B cell (primary cell): Measurements from ENCODE around the gene COL17A1. TPM values are rescaled to one million over a fixed set of nuclear protein-coding genes. Genes with fewer than 3 reads are reported as not detected.

Experiments
- ATAC-seq: fragments of 200-7000 bp; cut with Tn5 transposase; one replicate; pipeline ENCODE4 v1.10.0; 2021; ENCODE audit warnings: low read depth, mild to moderate bottlenecking, moderate number of reproducible peaks, moderate library complexity
- CTCF ChIA-PET: fragments of 350-600 bp; sonication (Branson Sonifier 250); formaldehyde crosslinking; loops from one replicate; lab custom pipeline; 2021; ENCODE audit warnings: antibody characterized with exemption, inconsistent platforms; lab: Charles Lee
- POLR2A ChIA-PET: fragments of 350-600 bp; sonication (Branson Sonifier 250); formaldehyde crosslinking; loops from one replicate; lab custom pipeline; 2021; ENCODE audit warnings: antibody characterized with exemption; lab: Charles Lee
- DNase-seq: peaks from one replicate; pipeline ENCODE4 v3.0.0; 2013
- H2AFZ ChIP-seq: 2 replicates; pipeline ENCODE4 v1.6.1; 2012; ENCODE audit warnings: mild to moderate bottlenecking, low read depth, low read length; ENCODE audit not compliant: insufficient read depth, poor library complexity, severe bottlenecking
- H3K27ac ChIP-seq, 2 donors: 1 replicate in 1 of 2; 2 replicates in 1 of 2; pipeline ENCODE4 v1.5.1; 2012 to 2013; ENCODE audit warnings: low read length in 2 of 2, mild to moderate bottlenecking in 2 of 2, moderate library complexity in 1 of 2
- H3K27me3 ChIP-seq, 4 experiments: fragments of 200-600 bp in 1 of 4; sonication (generic) in 1 of 4; replicated peaks in 1 of 4; 1 replicate in 2 of 4; 2 replicates in 2 of 4; pipeline versions ENCODE4 v1.6.1 to v1.7.0; 2013 to 2016; ENCODE audit warnings: low read length in 3 of 4, mild to moderate bottlenecking in 2 of 4, mixed read lengths in 1 of 4, moderate library complexity in 1 of 4; ENCODE audit not compliant: insufficient read depth in 4 of 4, control insufficient read depth in 3 of 4; ENCODE audit errors: control extremely low read depth in 1 of 4
- H3K36me3 ChIP-seq, 2 experiments: replicated peaks in 1 of 2; 1 replicate in 1 of 2; 2 replicates in 1 of 2; pipeline versions ENCODE4 v1.6.1 to v1.7.1; 2013; ENCODE audit warnings: low read length in 1 of 2; ENCODE audit not compliant: insufficient read depth in 2 of 2, control insufficient read depth in 1 of 2; ENCODE audit errors: control extremely low read depth in 1 of 2, extremely low read depth in 1 of 2
- H3K4me1 ChIP-seq, 2 donors: fragments of 200-600 bp in 1 of 2; sonication (generic) in 1 of 2; 1 replicate in 1 of 2; 2 replicates in 1 of 2; pipeline versions ENCODE4 v1.5.1 to v1.6.1; 2013 to 2017; ENCODE audit warnings: low read length in 2 of 2; ENCODE audit not compliant: control insufficient read depth in 2 of 2, insufficient read depth in 2 of 2
- H3K4me2 ChIP-seq: replicated peaks from 2 replicates; pipeline ENCODE3; 2012; ENCODE audit warnings: mild to moderate bottlenecking, low read depth, low read length; ENCODE audit not compliant: poor library complexity, severe bottlenecking
- H3K4me3 ChIP-seq, 5 experiments: fragments of 200-600 bp in 1 of 5; sonication (generic) in 1 of 5; 1 replicate in 3 of 5; 2 replicates in 2 of 5; pipeline versions ENCODE4 v1.5.1 to v1.7.0; 2011 to 2016; ENCODE audit warnings: low read length in 4 of 5, mild to moderate bottlenecking in 4 of 5, low read depth in 2 of 5, control low read depth in 1 of 5, moderate library complexity in 1 of 5; ENCODE audit not compliant: insufficient read depth in 1 of 5; ENCODE audit errors: control extremely low read depth in 1 of 5, extremely low read depth in 1 of 5
- H3K79me2 ChIP-seq: fragments of 200-600 bp; sonication (generic); one replicate; pipeline ENCODE4 v1.6.0; 2016; ENCODE audit warnings: low read length; ENCODE audit not compliant: control insufficient read depth, insufficient read depth
- H3K9ac ChIP-seq: fragments of 200-600 bp; sonication (generic); 2 replicates; pipeline ENCODE4 v1.6.1; 2017; ENCODE audit warnings: mild to moderate bottlenecking, low read length, moderate library complexity
- H3K9me3 ChIP-seq, 3 donors: one replicate each; pipeline versions ENCODE4 v1.6.1 to v1.7.1; 2013; ENCODE audit warnings: low read length in 2 of 3; ENCODE audit not compliant: control insufficient read depth in 2 of 3, insufficient read depth in 1 of 3; ENCODE audit errors: control extremely low read depth in 1 of 3
- H4K20me1 ChIP-seq: 2 replicates; pipeline ENCODE4 v1.6.0; 2012; ENCODE audit warnings: mild to moderate bottlenecking, low read length; ENCODE audit not compliant: insufficient read depth, control insufficient read depth, poor library complexity, severe bottlenecking
- H3K27ac Mint-ChIP-seq: one replicate; pipeline ENCODE4 v1.8.0; 2021; ENCODE audit warnings: mixed read lengths
- H3K27me3 Mint-ChIP-seq: one replicate; pipeline ENCODE4 v1.8.0; 2021; ENCODE audit warnings: mixed read lengths
- H3K4me1 Mint-ChIP-seq: one replicate; pipeline ENCODE4 v1.8.0; 2021; ENCODE audit warnings: mixed read lengths
- H3K4me3 Mint-ChIP-seq: one replicate; pipeline ENCODE4 v1.8.0; 2021; ENCODE audit warnings: mixed read lengths
- H3K9me3 Mint-ChIP-seq: one replicate; pipeline ENCODE4 v1.8.0; 2022; ENCODE audit warnings: mixed read lengths; ENCODE audit not compliant: insufficient read depth
- CTCF ChIP-seq: fragments of 200-600 bp; IDR thresholded peaks from one replicate; pipeline ENCODE4 v1.8.0; 2022; ENCODE audit warnings: antibody characterized with exemption, mild to moderate bottlenecking
- EZH2 ChIP-seq: IDR thresholded peaks from 2 replicates; pipeline ENCODE4 v1.6.1; 2012; ENCODE audit warnings: borderline replicate concordance, low read depth, mild to moderate bottlenecking, moderate library complexity, low read length; ENCODE audit not compliant: insufficient read depth, poor library complexity, severe bottlenecking
- WGBS: methylation state at CpG from one replicate; pipeline ENCODE4 v1.1.5; 2013; ENCODE audit warnings: missing lambda C conversion rate; ENCODE audit not compliant: insufficient coverage; 5-methylcytosine and 5-hydroxymethylcytosine counted together
- intact Hi-C: fragments of 100-400 bp; cut with micrococcal nuclease; formaldehyde crosslinking; loops from one replicate; pipeline ENCODE4 v1.10.0; 2022
- polyA plus RNA-seq: library from polyadenylated mRNA; depleted of rRNA; stranded (reverse); fragments of >200 nt; gene quantifications from 2 replicates; pipeline ENCODE4 v1.2.3, GENCODE V29; 2012
- total RNA-seq, 2 donors: library from RNA; stranded (reverse); fragments of 120-200 nt in 1 of 2; gene quantifications; 1 replicate in 1 of 2; 2 replicates in 1 of 2; pipeline versions ENCODE4 v1.2.3 to v1.2.4, GENCODE V29; 2013 to 2022

The COL17A1 gene
- total and polyA plus RNA-seq, 2 donors (not counting 1 experiment from before 2014, with no cell fraction given): not detected

- Histone ChIP-seq H3K4me3 (no peak overlapping the region), H2AFZ (no peak overlapping the region), H3K9me3 (peaks cover 0 to 1% (median 0%) of the 10 kb centered on the region in 3 donors), H4K20me1 (no peaks in the 10 kb centered on the region), H3K27me3 (no peaks in the 10 kb centered on the region), H3K4me2 (no peak overlapping the region), H3K27ac (no peak overlapping the region), H3K79me2 (no peaks in the 10 kb centered on the region), H3K9ac (no peak overlapping the region), H3K36me3 (no peaks in the 10 kb centered on the region), H3K4me1 (no peaks in the 10 kb centered on the region)
- Mint-ChIP-seq H3K4me3 (no peak overlapping the region), H3K9me3 (no peaks in the 10 kb centered on the region), H3K27ac (no peak overlapping the region), H3K27me3 (no peaks in the 10 kb centered on the region), H3K4me1 (no peaks in the 10 kb centered on the region)
- 93% methylated on average over 1 of the region's 2 CpGs for WGBS
- CTCF ChIA-PET: no interaction called here
- ATAC-seq (no peak), DNase-seq (no peak)
- POLR2A ChIA-PET: no interaction called here
- TF ChIP-seq EZH2 (no peak), CTCF (no peak)
- intact Hi-C loops: no loop called here
Measured at GRCh38 chr10:104096692-104097091, 11.0 kb upstream of the COL17A1 start.

GRCh38 chr10:104092749-104093148 is 7.1 kb upstream of the COL17A1 start:
- TF ChIP-seq EZH2 (no peak), CTCF (no peak)
- H3K4me1 Mint-ChIP-seq: no peaks in the 10 kb centered on the region
- H3K9me3 Mint-ChIP-seq: no peaks in the 10 kb centered on the region
- Histone ChIP-seq H2AFZ (no peak overlapping the region), H3K79me2 (no peaks in the 10 kb centered on the region), H3K27ac (no peak overlapping the region), H3K36me3 (no peaks in the 10 kb centered on the region), H3K4me2 (no peak overlapping the region), H3K4me3 (no peak overlapping the region), H3K9ac (no peak overlapping the region), H3K4me1 (no peaks in the 10 kb centered on the region), H3K27me3 (no peaks in the 10 kb centered on the region), H3K9me3 (peaks cover 0 to 1% (median 0%) of the 10 kb centered on the region in 3 donors), H4K20me1 (no peaks in the 10 kb centered on the region)
- H3K4me3 Mint-ChIP-seq: no peak overlapping the region
- POLR2A ChIA-PET: no interaction called here
- intact Hi-C loops: no loop called here
- DNase-seq: no peak
- H3K27me3 Mint-ChIP-seq: peaks cover 6% of the 10 kb centered on the region
- CTCF ChIA-PET: no interaction called here
- no peak overlapping the region for H3K27ac Mint-ChIP-seq
- ATAC-seq: no peak
